HG02623 (cell line): ENCODE measurements around the gene MYO18B.

Experiments
- ATAC-seq: cut with Tn5 transposase; IDR thresholded peaks from one replicate; pipeline ENCODE4 v1.9.1; 2021; ENCODE audit warnings: moderate library complexity; ENCODE audit not compliant: unreplicated experiment

MYO18B gene

GRCh38 chr22:25712661-25713400, 29.2 kb upstream of the MYO18B start:
- no peak for ATAC-seq

GRCh38 chr22:25714070-25714469, 27.9 kb upstream of the MYO18B start:
- no peak for ATAC-seq

GRCh38 chr22:25714739-25715138, 27.2 kb upstream of the MYO18B start:
- ATAC-seq, result no peak

GRCh38 chr22:25716637-25717036, 25.4 kb upstream of the MYO18B start:
- no peak for ATAC-seq

GRCh38 chr22:25718135-25718840, 23.7 kb upstream of the MYO18B start:
- no peak for ATAC-seq

GRCh38 chr22:25722223-25722622, 19.8 kb upstream of the MYO18B start:
- ATAC-seq, result no peak

- no peak for ATAC-seq
Measured at GRCh38 chr22:25722626-25723025, 19.4 kb upstream of the MYO18B start.

GRCh38 chr22:25726241-25726640, 15.7 kb upstream of the MYO18B start:
- ATAC-seq, result no peak

GRCh38 chr22:25728071-25728470, 13.9 kb upstream of the MYO18B start:
- no peak for ATAC-seq

- ATAC-seq, result no peak
Measured at GRCh38 chr22:25729016-25729995, 12.7 kb upstream of the MYO18B start.

GRCh38 chr22:25735650-25736049, 6.3 kb upstream of the MYO18B start:
- ATAC-seq, result no peak

- no peak for ATAC-seq
Measured at GRCh38 chr22:25736378-25737011, 5.5 kb upstream of the MYO18B start.

GRCh38 chr22:25739659-25740344, 2.2 kb upstream of the MYO18B start:
- ATAC-seq, result no peak

- no peak for ATAC-seq
Measured at GRCh38 chr22:25742918-25743708, 1.1 kb downstream of the MYO18B start.

GRCh38 chr22:25744694-25745093, 2.7 kb downstream of the MYO18B start:
- ATAC-seq, result no peak

GRCh38 chr22:25745341-25746011, 3.5 kb downstream of the MYO18B start:
- no peak for ATAC-seq

- no peak for ATAC-seq
Measured at GRCh38 chr22:25746012-25746373, 4.0 kb downstream of the MYO18B start.

GRCh38 chr22:25747245-25747944, 5.4 kb downstream of the MYO18B start:
- ATAC-seq, result no peak
